ENCODE data around the gene PRC1.

PRC1 gene

DNA sequence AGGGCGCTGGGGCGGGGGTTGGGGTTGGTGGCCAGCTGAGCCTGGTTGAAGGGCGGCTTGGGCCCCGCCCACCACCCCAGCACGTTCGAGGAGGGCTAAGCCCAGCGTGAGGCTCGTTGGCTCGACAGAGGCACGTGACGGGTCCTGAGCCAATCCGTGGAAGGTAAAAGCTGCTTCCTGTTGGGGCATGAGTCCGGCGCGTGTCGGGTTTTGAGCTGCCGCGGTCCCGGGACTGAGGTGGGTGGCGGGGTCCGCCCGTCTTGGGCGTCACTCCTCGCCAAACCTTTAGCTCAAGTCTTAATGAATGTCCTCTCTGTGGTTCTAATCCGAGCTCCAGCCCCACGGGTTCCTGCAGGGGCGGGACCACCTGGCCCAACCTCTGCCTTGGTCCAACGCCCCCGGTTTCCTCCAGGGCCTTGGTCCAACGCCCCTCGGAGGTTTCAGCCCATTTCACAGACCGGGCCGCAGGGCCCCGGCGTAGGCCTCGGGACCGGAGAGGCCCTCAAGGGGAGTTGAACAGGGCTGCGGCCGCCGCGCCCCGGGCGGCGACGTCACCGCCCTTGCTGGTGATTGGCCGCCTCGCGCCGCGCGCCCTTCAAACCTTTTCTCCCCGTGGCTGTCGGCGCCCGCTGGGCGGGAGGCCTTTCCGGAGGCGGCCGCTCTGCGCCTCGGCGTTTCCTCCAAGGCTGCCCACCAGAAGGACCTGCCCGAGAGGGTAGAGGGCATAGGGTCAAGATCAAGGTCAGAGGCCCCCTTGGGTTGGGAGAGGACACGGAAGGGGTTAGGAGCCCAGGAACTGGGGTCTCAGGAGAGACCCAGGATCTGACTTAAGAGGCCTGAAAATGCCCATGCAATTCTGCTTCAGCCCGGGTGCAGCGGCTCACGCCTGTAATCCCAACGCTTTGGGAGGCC, 39.4 kb downstream of the PRC1 start, which contains the start of gene RCCD1:
TSS of gene RCCD1 (plus strand) at position 173 of the 912 bp plus-strand sequence. CDS start 1,851 bp downstream, outside the sequence.
- H3K4me1 Mint-ChIP-seq (ENCODE audit: low read depth): peaks cover 23% of the 10 kb centered on the region
- peak; percentile 92 for DNase-seq
- H3K4me3 Mint-ChIP-seq: peak within 1 kb of the TSS; percentile 89
- H3K9me3 Mint-ChIP-seq: no peaks in the 10 kb centered on the region
- no peaks in the 10 kb centered on the region for H3K27me3 Mint-ChIP-seq
- H3K27ac Mint-ChIP-seq: peak within 1 kb of the TSS; percentile 98
- peaks cover 79% of the 10 kb centered on the region for H3K36me3 Mint-ChIP-seq (ENCODE audit: low read depth)

- Mint-ChIP-seq H3K4me1 (ENCODE audit: low read depth) (peaks cover 23% of the 10 kb centered on the region), H3K4me3 (peak overlapping the region; percentile 89), H3K27ac (peak overlapping the region; percentile 98), H3K9me3 (no peaks in the 10 kb centered on the region), H3K27me3 (no peaks in the 10 kb centered on the region), H3K36me3 (ENCODE audit: low read depth) (peaks cover 79% of the 10 kb centered on the region)
- no peak for DNase-seq
These were observed 40.2 kb downstream of the PRC1 start for GRCh38 chr15:90953947-90954711.

DNA sequence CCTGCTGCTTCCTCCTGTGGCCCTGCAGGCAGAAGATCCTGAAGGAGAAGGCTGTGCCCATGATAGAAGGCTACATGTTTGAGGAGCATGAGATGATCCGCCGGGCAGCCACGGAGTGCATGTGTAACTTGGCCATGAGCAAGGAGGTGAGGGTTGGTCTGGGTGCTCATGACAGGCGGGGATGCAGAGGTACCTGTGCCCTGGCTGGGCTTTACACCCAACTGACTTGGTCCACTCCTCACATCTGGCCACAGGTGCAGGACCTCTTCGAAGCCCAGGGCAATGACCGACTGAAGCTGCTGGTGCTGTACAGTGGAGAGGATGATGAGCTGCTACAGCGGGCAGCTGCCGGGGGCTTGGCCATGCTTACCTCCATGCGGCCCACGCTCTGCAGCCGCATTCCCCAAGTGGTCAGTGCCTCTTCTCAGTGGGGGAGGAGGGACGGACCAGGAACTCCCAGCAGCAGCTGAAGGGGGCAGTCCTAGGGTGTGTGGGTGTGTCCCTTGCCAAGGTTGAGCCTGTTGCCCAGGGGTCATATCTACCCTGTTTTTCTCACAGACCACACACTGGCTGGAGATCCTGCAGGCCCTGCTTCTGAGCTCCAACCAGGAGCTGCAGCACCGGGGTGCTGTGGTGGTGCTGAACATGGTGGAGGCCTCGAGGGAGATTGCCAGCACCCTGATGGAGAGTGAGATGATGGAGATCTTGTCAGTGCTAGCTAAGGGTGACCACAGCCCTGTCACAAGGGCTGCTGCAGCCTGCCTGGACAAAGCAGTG, 41.2 kb downstream of the PRC1 start:
- peaks cover 81% of the 10 kb centered on the region for H3K36me3 Mint-ChIP-seq (ENCODE audit: low read depth)
- no peak overlapping the region for H3K4me3 Mint-ChIP-seq
- no peaks in the 10 kb centered on the region for H3K9me3 Mint-ChIP-seq
- no peaks in the 10 kb centered on the region for H3K27me3 Mint-ChIP-seq
- no peak for DNase-seq
- H3K4me1 Mint-ChIP-seq (ENCODE audit: low read depth): peaks cover 23% of the 10 kb centered on the region
- H3K27ac Mint-ChIP-seq: peak overlapping the region; percentile 41

GRCh38 chr15:90950676-90951075, 43.7 kb downstream of the PRC1 start:
- Mint-ChIP-seq H3K27ac (peak overlapping the region; percentile 33), H3K9me3 (no peaks in the 10 kb centered on the region), H3K36me3 (ENCODE audit: low read depth) (peaks cover 88% of the 10 kb centered on the region), H3K4me3 (no peak overlapping the region), H3K27me3 (no peaks in the 10 kb centered on the region), H3K4me1 (ENCODE audit: low read depth) (peaks cover 10% of the 10 kb centered on the region)
- no peak for DNase-seq

DNA sequence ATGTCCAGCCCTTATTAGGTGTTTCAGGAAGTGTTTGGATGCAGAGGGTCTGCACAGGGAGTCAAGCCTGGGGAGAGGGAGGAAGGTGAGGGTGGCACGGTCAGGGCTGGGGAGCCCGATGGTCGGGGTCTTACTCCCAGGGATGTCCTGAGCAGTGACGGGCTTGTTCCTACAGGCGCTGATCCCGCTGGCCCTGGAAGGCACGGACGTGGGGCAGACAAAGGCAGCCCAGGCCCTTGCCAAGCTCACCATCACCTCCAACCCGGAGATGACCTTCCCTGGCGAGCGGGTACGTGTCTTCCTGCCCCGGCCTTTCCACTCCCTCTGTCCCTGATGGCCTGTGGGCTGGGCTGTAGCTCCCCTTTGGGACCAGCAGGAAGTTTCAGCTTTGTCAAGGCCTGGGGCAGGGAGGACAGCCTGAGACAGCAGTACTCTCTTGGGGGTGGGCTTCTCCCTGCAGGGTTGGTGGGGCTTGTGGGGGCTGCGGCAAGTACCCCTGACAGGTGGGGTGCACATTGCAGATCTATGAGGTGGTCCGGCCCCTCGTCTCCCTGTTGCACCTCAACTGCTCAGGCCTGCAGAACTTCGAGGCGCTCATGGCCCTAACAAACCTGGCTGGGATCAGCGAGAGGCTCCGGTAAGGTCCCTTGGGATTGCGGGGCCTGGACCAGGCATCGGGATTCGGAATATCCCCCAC, 44.2 kb downstream of the PRC1 start:
- H3K36me3 Mint-ChIP-seq (ENCODE audit: low read depth): peaks cover 88% of the 10 kb centered on the region
- no peaks in the 10 kb centered on the region for H3K27me3 Mint-ChIP-seq
- H3K27ac Mint-ChIP-seq: no peak overlapping the region
- H3K4me3 Mint-ChIP-seq: no peak overlapping the region
- no peaks in the 10 kb centered on the region for H3K9me3 Mint-ChIP-seq
- DNase-seq: no peak
- H3K4me1 Mint-ChIP-seq (ENCODE audit: low read depth): peaks cover 9% of the 10 kb centered on the region

- Mint-ChIP-seq H3K27ac (no peak overlapping the region), H3K36me3 (ENCODE audit: low read depth) (peaks cover 95% of the 10 kb centered on the region), H3K27me3 (no peaks in the 10 kb centered on the region), H3K4me1 (ENCODE audit: low read depth) (peaks cover 2% of the 10 kb centered on the region), H3K4me3 (no peak overlapping the region), H3K9me3 (no peaks in the 10 kb centered on the region)
- no peak for DNase-seq
These were observed 45.8 kb downstream of the PRC1 start for GRCh38 chr15:90948506-90948905.

DNA sequence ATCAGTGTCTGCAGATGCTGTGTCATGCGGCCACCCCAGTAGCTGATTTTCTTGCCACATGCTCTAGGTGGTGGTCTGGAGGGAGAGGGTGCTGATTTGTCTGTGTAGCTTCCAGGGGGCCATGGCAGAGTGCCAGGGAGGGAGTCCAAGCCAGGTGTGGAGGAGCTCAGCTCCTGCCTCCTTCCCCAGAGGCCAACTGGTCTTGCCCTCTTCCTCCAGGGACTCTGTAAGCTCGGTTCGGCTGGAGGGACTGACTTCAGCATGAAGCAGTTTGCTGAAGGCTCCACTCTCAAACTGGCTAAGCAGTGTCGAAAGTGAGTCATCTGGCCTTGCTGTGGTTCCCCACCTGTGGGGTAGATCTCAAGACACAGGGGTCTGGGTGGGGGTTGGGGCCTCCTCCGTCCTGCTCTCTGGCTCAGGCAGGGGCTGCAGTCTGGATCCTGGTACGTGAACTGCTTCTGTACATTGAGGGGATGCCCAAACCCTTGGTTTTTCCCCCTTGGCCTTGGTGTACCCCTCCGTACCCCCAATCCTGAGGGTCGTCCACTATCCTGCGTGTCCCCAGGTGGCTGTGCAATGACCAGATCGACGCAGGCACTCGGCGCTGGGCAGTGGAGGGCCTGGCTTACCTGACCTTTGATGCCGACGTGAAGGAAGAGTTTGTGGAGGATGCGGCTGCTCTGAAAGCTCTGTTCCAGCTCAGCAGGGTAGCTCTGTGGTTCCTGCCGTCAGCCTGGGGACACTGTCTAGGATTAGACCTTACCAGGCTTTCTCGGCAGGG, 46.6 kb downstream of the PRC1 start:
- Mint-ChIP-seq H3K4me1 (ENCODE audit: low read depth) (no peaks in the 10 kb centered on the region), H3K4me3 (no peak overlapping the region), H3K27me3 (no peaks in the 10 kb centered on the region), H3K9me3 (no peaks in the 10 kb centered on the region), H3K27ac (no peak overlapping the region), H3K36me3 (ENCODE audit: low read depth) (peaks cover 95% of the 10 kb centered on the region)
- no peak for DNase-seq

GRCh38 chr15:90946941-90947576, 47.3 kb downstream of the PRC1 start:
- Mint-ChIP-seq H3K27ac (no peak overlapping the region), H3K27me3 (no peaks in the 10 kb centered on the region), H3K4me1 (ENCODE audit: low read depth) (no peaks in the 10 kb centered on the region), H3K9me3 (no peaks in the 10 kb centered on the region), H3K36me3 (ENCODE audit: low read depth) (peaks cover 95% of the 10 kb centered on the region), H3K4me3 (no peak overlapping the region)
- no peak for DNase-seq

- H3K27ac Mint-ChIP-seq: no peak overlapping the region
- H3K4me3 Mint-ChIP-seq: no peak overlapping the region
- no peak for DNase-seq
- H3K9me3 Mint-ChIP-seq: no peaks in the 10 kb centered on the region
- no peaks in the 10 kb centered on the region for H3K27me3 Mint-ChIP-seq
- peaks cover 95% of the 10 kb centered on the region for H3K36me3 Mint-ChIP-seq (ENCODE audit: low read depth)
- H3K4me1 Mint-ChIP-seq (ENCODE audit: low read depth): no peaks in the 10 kb centered on the region
These were observed 47.8 kb downstream of the PRC1 start for GRCh38 chr15:90946538-90946937.

DNA sequence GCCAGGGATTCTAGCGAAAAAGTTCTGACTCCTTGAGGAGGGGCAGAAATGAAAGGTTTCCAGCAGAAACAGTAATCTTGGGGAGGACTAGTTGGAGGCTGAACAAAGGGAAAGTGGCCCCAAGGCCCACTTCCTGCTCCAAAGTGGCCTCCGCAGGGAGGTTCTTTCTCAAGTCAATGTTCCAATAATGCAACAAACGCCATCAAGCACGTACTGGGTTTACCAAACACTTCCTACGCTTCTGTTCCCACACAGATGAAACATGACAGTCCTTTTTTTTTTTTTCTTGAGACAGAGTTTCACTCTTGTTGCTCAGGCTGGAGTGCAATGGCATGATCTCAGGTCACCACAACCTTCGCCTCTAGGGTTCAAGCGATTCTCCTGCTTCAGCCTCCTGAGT, 49.2 kb downstream of the PRC1 start:
- Mint-ChIP-seq H3K36me3 (ENCODE audit: low read depth) (peaks cover 95% of the 10 kb centered on the region), H3K4me1 (ENCODE audit: low read depth) (no peaks in the 10 kb centered on the region), H3K4me3 (no peak overlapping the region), H3K27ac (no peak overlapping the region), H3K9me3 (no peaks in the 10 kb centered on the region), H3K27me3 (no peaks in the 10 kb centered on the region)
- DNase-seq: no peak

GRCh38 chr15:90942354-90943120, 51.8 kb downstream of the PRC1 start:
- peaks cover 90% of the 10 kb centered on the region for H3K36me3 Mint-ChIP-seq (ENCODE audit: low read depth)
- H3K27ac Mint-ChIP-seq: no peak overlapping the region
- no peak for DNase-seq
- no peaks in the 10 kb centered on the region for H3K27me3 Mint-ChIP-seq
- H3K4me3 Mint-ChIP-seq: no peak overlapping the region
- no peaks in the 10 kb centered on the region for H3K9me3 Mint-ChIP-seq
- H3K4me1 Mint-ChIP-seq (ENCODE audit: low read depth): no peaks in the 10 kb centered on the region

- no peaks in the 10 kb centered on the region for H3K27me3 Mint-ChIP-seq
- peaks cover 11% of the 10 kb centered on the region for H3K4me1 Mint-ChIP-seq (ENCODE audit: low read depth)
- no peak for DNase-seq
- no peaks in the 10 kb centered on the region for H3K9me3 Mint-ChIP-seq
- H3K4me3 Mint-ChIP-seq: no peak overlapping the region
- H3K27ac Mint-ChIP-seq: no peak overlapping the region
- H3K36me3 Mint-ChIP-seq (ENCODE audit: low read depth): peaks cover 86% of the 10 kb centered on the region
These were observed 53.3 kb downstream of the PRC1 start for GRCh38 chr15:90941038-90941437.

Data from activated T-cell treated with anti-CD3 and anti-CD28 coated beads, Interleukin-2, amount 50 U/mL, for 24 hours (primary cell).